HL-60 (cell line): ENCODE measurements around the gene DSCAML1.

Experiments used
- GABPA ChIP-seq: IDR thresholded peaks from 2 replicates; pipeline ENCODE4 v1.6.1; 2012; ENCODE audit warnings: low read depth
- POLR2AphosphoS5 ChIP-seq: IDR thresholded peaks from 2 replicates; pipeline ENCODE4 v1.6.1; 2012; ENCODE audit warnings: low read depth
- TF ChIP-seq, protein P1 (sequence below): IDR thresholded peaks from one replicate; pipeline ENCODE4 v1.5.1; 2011; ENCODE audit warnings: low read length, control low read depth, inconsistent platforms; ENCODE audit not compliant: insufficient read depth

DNA sequence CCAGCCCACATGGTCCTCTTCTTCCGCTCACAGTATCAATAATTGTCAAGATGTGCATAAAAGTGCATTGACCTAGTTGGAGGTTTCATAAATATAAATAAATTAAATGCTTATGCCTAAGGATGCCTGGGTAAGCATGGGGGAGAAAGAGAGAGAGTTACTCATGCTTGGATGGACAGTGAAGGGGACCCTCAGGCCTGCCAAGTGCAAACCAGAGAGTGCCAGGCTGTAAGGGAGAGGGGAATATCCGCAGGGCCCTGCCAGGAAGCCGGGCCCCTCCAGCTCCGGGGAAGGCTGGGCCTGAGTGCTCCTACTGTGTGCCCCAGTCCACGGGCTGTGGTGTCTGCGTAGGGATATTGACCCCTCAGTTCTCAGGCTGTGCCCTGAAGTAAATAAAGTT, 214.6 kb downstream of the DSCAML1 start:
- TF ChIP-seq, protein P1, sequence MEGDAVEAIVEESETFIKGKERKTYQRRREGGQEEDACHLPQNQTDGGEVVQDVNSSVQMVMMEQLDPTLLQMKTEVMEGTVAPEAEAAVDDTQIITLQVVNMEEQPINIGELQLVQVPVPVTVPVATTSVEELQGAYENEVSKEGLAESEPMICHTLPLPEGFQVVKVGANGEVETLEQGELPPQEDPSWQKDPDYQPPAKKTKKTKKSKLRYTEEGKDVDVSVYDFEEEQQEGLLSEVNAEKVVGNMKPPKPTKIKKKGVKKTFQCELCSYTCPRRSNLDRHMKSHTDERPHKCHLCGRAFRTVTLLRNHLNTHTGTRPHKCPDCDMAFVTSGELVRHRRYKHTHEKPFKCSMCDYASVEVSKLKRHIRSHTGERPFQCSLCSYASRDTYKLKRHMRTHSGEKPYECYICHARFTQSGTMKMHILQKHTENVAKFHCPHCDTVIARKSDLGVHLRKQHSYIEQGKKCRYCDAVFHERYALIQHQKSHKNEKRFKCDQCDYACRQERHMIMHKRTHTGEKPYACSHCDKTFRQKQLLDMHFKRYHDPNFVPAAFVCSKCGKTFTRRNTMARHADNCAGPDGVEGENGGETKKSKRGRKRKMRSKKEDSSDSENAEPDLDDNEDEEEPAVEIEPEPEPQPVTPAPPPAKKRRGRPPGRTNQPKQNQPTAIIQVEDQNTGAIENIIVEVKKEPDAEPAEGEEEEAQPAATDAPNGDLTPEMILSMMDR = no peak
- TF ChIP-seq POLR2AphosphoS5 (no peak), GABPA (no peak)
